ENCODE data around the gene ANKRD42. TPM values are rescaled to one million over a fixed set of nuclear protein-coding genes. Genes with fewer than 3 reads are reported as not detected.

The ANKRD42 gene
- total and polyA plus RNA-seq, 9 of the 15 experiments (the other 6 are each of a cell fraction or from before 2014, with no cell fraction given): 2.8 to 9.1 (median 6.1) TPM

DNA sequence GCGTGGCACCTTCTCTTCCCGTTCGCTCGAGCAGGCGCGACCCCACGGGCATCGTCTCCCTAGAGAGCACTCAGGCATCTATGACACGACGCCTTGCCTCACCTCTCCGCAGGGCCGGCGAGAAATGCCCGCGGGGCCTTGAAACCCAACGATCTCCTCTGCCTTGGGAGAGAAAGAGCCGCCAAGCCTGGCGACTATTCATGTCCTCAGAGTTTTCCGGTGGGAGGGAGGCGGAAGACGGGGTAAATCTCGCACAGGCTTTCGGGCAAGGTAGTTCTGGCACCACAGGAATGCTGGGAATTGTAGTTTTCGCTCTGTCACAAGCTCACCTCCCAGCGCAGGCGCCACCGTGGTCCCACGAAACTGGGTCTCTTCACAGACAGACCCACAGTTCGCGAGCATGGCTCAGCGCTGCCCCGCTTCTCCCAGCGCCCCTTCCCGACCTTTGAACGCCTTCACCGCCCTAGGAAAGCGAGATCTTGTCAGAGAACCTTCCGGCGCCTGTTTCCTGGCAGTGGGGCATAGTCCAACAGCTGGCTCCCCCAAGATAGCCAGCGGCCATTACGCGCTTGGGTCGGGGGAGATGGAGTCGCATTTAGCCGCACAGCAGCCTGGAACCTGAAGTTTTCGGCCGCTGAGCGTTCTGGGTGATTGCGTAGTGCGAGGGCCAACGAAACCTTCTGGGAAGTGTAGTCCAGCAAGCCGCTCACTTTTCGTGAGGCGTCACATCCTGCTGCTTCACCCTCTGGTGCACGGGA lies 92.4 kb downstream of the ANKRD42 start, which contains the start of gene CCDC90B (continued):
- TF ChIP-seq CCNT2 (IDR thresholded peaks at IDR 0.05; ENCODE audit: borderline replicate concordance, extremely low read depth, insufficient read length, low read depth, low read length) (peak; percentile 25), ZNF764 (CRISPR knock-in tag; IDR thresholded peaks at IDR 0.05; ENCODE audit: low read depth) (no peak), POLR3A (IDR thresholded peaks at IDR 0.05; ENCODE audit: borderline replicate concordance, extremely low read depth, insufficient read depth, insufficient read length) (no peak), GATA2 (CRISPR knock-in tag; IDR thresholded peaks at IDR 0.05) (no peak), SLC30A9 (CRISPR knock-in tag; IDR thresholded peaks at IDR 0.05) (no peak), KAT7 (CRISPR knock-in tag; IDR thresholded peaks at IDR 0.05; ENCODE audit: borderline replicate concordance) (peak; percentile 98; the same call in 1 of the 2 replicates), GABPB1 (CRISPR knock-in tag; IDR thresholded peaks at IDR 0.05) (peak; percentile 87), DMBX1 (CRISPR knock-in tag; IDR thresholded peaks at IDR 0.05; ENCODE audit: borderline replicate concordance) (peak; percentile 32; the same call in 1 of the 2 replicates), ZBTB43 (CRISPR knock-in tag; IDR thresholded peaks at IDR 0.05) (peak; percentile 65; the same call in 1 of the 2 replicates)
- TF ChIP-seq, protein P1, sequence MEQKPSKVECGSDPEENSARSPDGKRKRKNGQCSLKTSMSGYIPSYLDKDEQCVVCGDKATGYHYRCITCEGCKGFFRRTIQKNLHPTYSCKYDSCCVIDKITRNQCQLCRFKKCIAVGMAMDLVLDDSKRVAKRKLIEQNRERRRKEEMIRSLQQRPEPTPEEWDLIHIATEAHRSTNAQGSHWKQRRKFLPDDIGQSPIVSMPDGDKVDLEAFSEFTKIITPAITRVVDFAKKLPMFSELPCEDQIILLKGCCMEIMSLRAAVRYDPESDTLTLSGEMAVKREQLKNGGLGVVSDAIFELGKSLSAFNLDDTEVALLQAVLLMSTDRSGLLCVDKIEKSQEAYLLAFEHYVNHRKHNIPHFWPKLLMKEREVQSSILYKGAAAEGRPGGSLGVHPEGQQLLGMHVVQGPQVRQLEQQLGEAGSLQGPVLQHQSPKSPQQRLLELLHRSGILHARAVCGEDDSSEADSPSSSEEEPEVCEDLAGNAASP (IDR thresholded peaks at IDR 0.05): no peak
- TF ChIP-seq, protein P2, sequence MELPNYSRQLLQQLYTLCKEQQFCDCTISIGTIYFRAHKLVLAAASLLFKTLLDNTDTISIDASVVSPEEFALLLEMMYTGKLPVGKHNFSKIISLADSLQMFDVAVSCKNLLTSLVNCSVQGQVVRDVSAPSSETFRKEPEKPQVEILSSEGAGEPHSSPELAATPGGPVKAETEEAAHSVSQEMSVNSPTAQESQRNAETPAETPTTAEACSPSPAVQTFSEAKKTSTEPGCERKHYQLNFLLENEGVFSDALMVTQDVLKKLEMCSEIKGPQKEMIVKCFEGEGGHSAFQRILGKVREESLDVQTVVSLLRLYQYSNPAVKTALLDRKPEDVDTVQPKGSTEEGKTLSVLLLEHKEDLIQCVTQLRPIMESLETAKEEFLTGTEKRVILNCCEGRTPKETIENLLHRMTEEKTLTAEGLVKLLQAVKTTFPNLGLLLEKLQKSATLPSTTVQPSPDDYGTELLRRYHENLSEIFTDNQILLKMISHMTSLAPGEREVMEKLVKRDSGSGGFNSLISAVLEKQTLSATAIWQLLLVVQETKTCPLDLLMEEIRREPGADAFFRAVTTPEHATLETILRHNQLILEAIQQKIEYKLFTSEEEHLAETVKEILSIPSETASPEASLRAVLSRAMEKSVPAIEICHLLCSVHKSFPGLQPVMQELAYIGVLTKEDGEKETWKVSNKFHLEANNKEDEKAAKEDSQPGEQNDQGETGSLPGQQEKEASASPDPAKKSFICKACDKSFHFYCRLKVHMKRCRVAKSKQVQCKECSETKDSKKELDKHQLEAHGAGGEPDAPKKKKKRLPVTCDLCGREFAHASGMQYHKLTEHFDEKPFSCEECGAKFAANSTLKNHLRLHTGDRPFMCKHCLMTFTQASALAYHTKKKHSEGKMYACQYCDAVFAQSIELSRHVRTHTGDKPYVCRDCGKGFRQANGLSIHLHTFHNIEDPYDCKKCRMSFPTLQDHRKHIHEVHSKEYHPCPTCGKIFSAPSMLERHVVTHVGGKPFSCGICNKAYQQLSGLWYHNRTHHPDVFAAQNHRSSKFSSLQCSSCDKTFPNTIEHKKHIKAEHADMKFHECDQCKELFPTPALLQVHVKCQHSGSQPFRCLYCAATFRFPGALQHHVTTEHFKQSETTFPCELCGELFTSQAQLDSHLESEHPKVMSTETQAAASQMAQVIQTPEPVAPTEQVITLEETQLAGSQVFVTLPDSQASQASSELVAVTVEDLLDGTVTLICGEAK (IDR thresholded peaks at IDR 0.05): peak; percentile 84
- TF ChIP-seq, protein P2 (CRISPR knock-in tag; IDR thresholded peaks at IDR 0.05): no peak
- TF ChIP-seq, protein P3, sequence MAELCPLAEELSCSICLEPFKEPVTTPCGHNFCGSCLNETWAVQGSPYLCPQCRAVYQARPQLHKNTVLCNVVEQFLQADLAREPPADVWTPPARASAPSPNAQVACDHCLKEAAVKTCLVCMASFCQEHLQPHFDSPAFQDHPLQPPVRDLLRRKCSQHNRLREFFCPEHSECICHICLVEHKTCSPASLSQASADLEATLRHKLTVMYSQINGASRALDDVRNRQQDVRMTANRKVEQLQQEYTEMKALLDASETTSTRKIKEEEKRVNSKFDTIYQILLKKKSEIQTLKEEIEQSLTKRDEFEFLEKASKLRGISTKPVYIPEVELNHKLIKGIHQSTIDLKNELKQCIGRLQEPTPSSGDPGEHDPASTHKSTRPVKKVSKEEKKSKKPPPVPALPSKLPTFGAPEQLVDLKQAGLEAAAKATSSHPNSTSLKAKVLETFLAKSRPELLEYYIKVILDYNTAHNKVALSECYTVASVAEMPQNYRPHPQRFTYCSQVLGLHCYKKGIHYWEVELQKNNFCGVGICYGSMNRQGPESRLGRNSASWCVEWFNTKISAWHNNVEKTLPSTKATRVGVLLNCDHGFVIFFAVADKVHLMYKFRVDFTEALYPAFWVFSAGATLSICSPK (IDR thresholded peaks at IDR 0.05; ENCODE audit: borderline replicate concordance): no peak
